ENCODE measurements around the gene CD207. TPM values are rescaled to one million over a fixed set of nuclear protein-coding genes. Genes with fewer than 3 reads are reported as not detected.

The CD207 gene
- total RNA-seq, 1 donor from 2014 or later: 2.5 TPM

DNA sequence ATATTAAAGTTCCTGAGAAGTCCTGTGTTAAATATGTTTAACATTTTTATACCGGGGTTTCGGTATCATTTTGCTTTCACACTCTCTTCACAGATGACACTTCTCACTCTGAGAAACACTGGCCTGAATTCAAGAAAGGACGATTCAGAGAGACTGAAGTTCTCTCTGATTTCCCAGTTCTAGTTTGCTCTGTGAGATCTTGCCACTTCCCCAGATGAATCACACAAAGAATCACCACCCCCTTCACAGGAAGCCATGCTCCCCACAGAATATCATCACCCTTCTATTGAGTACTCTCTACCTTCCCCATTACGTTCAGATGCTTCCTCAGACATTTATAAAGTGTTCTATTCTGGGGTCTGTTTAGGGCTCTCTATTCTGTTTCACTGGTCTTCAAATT is 16.1 kb upstream of the CD207 start:
- H3K4me3 ChIP-seq: no peak overlapping the region
- no peak overlapping the region for H3K27ac ChIP-seq
- H3K4me1 ChIP-seq: no peaks in the 10 kb centered on the region
- no peaks in the 10 kb centered on the region for H3K27me3 ChIP-seq
- no peaks in the 10 kb centered on the region for H3K9me3 ChIP-seq
- H3K36me3 ChIP-seq: no peaks in the 10 kb centered on the region
- TF ChIP-seq, protein P1, sequence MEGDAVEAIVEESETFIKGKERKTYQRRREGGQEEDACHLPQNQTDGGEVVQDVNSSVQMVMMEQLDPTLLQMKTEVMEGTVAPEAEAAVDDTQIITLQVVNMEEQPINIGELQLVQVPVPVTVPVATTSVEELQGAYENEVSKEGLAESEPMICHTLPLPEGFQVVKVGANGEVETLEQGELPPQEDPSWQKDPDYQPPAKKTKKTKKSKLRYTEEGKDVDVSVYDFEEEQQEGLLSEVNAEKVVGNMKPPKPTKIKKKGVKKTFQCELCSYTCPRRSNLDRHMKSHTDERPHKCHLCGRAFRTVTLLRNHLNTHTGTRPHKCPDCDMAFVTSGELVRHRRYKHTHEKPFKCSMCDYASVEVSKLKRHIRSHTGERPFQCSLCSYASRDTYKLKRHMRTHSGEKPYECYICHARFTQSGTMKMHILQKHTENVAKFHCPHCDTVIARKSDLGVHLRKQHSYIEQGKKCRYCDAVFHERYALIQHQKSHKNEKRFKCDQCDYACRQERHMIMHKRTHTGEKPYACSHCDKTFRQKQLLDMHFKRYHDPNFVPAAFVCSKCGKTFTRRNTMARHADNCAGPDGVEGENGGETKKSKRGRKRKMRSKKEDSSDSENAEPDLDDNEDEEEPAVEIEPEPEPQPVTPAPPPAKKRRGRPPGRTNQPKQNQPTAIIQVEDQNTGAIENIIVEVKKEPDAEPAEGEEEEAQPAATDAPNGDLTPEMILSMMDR (IDR thresholded peaks at IDR 0.05): no peak
- TF ChIP-seq POLR2A (IDR thresholded peaks at IDR 0.05) (no peak), POLR2AphosphoS5 (IDR thresholded peaks at IDR 0.05; ENCODE audit: insufficient read depth in 1 of 2, low read depth in 1 of 2) (no peak)
- intact Hi-C loops (cut with DNase I): no loop called here
- DNase-seq (ENCODE audit: extremely low spot score in 2 of 2): peak in 1 of 2 donors; percentile 3

DNA sequence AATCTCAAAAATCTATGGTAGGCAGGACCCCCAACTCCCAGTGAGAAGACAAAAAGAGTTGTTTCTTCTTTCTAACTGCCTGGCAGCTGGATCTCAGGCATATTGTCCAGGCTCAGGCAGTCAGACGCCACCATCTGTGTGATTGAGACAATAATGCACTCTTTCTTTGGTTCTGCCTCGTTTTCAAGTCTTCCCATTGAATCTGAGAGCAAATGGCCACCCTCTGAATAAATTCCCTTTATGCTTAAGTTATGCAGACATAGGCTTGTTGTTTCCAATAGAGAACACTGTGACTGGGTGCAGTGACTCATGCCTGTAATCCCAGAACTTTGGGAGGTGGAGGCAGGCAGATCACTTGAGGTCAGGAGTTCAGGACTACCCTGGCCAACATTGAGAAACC is 15.3 kb upstream of the CD207 start:
- Histone ChIP-seq H3K36me3 (no peaks in the 10 kb centered on the region), H3K27me3 (no peaks in the 10 kb centered on the region), H3K4me1 (no peaks in the 10 kb centered on the region), H3K27ac (no peak overlapping the region), H3K4me3 (no peak overlapping the region), H3K9me3 (no peaks in the 10 kb centered on the region)
- intact Hi-C loops (cut with DNase I): no loop called here
- TF ChIP-seq, protein P1 (IDR thresholded peaks at IDR 0.05): no peak
- no peak for TF ChIP-seq POLR2A (IDR thresholded peaks at IDR 0.05)
- TF ChIP-seq POLR2AphosphoS5 (IDR thresholded peaks at IDR 0.05; ENCODE audit: insufficient read depth in 1 of 2, low read depth in 1 of 2): no peak
- peak in 1 of 2 donors; percentile 3 for DNase-seq (ENCODE audit: extremely low spot score in 2 of 2)

DNA sequence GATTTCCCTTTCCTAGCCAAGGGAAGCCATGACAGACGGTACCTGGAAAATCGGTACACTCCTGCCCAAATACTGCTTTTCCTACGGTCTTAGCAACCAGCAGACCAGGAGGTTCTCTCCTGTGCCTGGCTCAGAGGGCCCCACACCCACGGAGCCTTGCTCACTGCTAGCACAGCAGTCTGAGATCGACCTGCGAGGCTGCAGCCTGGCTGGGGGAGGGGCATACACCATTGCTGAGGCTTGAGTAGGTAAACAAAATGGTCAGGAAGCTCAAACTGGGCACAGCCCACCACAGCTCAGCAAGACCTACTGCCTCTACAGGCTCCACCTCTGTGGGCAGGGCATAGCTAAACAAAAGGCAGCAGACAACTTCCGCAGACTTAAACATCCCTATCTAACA is 6.8 kb upstream of the CD207 start:
- DNase-seq (ENCODE audit: extremely low spot score in 2 of 2): no peak

DNA sequence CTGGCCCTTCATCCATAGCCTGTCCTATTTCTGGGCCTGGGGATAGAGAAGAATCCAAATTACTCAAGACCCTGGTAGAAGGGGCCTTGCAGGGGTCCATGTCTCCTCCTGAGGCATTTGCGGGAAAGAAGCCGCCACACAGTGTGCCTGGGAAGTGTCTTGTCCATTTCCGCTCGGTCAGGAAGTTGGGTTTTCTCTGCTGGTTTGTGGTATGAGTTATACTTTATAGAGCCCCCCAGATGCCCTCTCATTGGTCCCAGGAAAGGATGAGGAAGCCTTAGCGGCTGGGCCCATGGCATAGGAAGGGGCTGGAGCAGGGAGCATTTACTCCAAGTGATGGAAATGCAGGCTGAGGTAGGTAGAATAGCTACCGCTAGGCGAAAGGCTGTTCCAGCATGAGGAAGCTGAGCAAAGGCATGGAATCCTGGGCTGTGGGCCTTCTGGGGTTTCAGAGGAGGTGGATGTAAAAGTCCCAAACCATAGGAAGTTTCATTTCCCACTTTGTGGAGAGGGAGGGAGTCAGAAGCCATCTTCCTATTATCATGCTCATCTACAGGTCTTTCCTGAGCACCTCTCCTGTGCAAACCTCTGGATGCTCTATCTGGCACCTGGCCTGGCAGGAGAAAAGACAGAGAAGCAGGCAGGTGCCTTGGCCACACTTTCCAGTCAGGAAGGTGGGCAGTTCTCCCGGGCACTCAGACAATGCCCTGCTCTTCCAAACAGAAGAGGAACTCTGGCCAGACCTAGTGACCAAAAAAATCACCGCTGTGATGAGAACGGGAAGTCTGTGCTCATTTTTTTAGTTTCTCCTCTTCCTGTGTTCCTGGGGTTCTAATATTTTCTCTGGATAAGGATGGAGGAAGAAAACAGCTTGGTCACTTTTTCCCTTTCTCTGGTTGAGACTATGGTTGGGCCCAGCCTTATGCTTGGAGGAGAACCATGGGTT is 2.6 kb upstream of the CD207 start:
- TF ChIP-seq, protein P1 (IDR thresholded peaks at IDR 0.05): no peak
- TF ChIP-seq POLR2AphosphoS5 (IDR thresholded peaks at IDR 0.05; ENCODE audit: insufficient read depth in 1 of 2, low read depth in 1 of 2) (no peak), POLR2A (IDR thresholded peaks at IDR 0.05) (no peak)
- Histone ChIP-seq H3K27me3 (no peaks in the 10 kb centered on the region), H3K4me1 (no peaks in the 10 kb centered on the region), H3K9me3 (no peaks in the 10 kb centered on the region), H3K27ac (no peak overlapping the region), H3K36me3 (no peaks in the 10 kb centered on the region), H3K4me3 (no peak overlapping the region)
- DNase-seq (ENCODE audit: extremely low spot score in 2 of 2): peak in 1 of 2 donors; percentile 29
- intact Hi-C loops (cut with DNase I): no loop called here

More for the DNA sequence above, 6.8 kb upstream of the CD207 start:
- intact Hi-C loops (cut with DNase I): no loop called here
- H3K27ac ChIP-seq: no peak overlapping the region
- no peaks in the 10 kb centered on the region for H3K27me3 ChIP-seq
- TF ChIP-seq POLR2AphosphoS5 (IDR thresholded peaks at IDR 0.05; ENCODE audit: insufficient read depth in 1 of 2, low read depth in 1 of 2): no peak
- TF ChIP-seq POLR2A (IDR thresholded peaks at IDR 0.05): no peak
- TF ChIP-seq, protein P1 (IDR thresholded peaks at IDR 0.05): no peak
- no peaks in the 10 kb centered on the region for H3K4me1 ChIP-seq
- no peaks in the 10 kb centered on the region for H3K9me3 ChIP-seq
- no peaks in the 10 kb centered on the region for H3K36me3 ChIP-seq
- no peak overlapping the region for H3K4me3 ChIP-seq

DNA sequence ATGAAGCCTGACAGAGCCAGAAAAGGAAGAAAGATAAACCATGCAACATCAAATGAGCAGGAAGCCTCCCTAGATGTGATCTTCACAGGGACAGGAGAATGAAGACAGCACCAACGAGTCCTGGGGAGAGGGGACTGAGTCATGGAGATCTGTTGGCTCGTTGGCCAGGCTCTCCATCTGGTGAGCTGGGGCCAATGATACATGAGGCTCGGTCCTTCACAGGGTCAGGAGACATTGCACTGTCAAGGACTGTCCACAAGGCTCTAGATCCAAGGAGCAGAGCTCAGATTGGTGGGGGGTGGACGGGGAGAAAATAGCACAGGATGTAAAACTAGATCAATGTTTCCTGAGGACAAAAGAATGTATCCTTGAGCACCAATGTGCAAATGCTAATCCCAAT is 735 bp downstream of the CD207 start:
- H3K36me3 ChIP-seq: no peaks in the 10 kb centered on the region
- H3K4me1 ChIP-seq: no peaks in the 10 kb centered on the region
- intact Hi-C loops (cut with DNase I): no loop called here
- H3K27me3 ChIP-seq: no peaks in the 10 kb centered on the region
- H3K4me3 ChIP-seq: no peak overlapping the region
- H3K9me3 ChIP-seq: no peaks in the 10 kb centered on the region
- TF ChIP-seq POLR2A (IDR thresholded peaks at IDR 0.05): no peak
- TF ChIP-seq, protein P1 (IDR thresholded peaks at IDR 0.05): no peak
- no peak for TF ChIP-seq POLR2AphosphoS5 (IDR thresholded peaks at IDR 0.05; ENCODE audit: insufficient read depth in 1 of 2, low read depth in 1 of 2)
- peak in 1 of 2 donors; percentile 54 for DNase-seq (ENCODE audit: extremely low spot score in 2 of 2)
- no peak overlapping the region for H3K27ac ChIP-seq
